ENCODE results near the gene HNRNPF.
A peak's percentile ranks its signal among the peaks of the same experiment; 100 is the strongest.
"Not testable (repeated sequence)": the region's sequence is repeated elsewhere in the genome, so short reads cannot be mapped to it uniquely, and the experiment has no call there.

HNRNPF gene

GRCh38 chr10:43408710-43409384 lies at the start of gene HNRNPF:
TSS of gene HNRNPF (minus strand) at chr10:43409186. CDS start at chr10:43387884, 21,302 bp downstream.
- peak; percentile 89 to 90 for DNase-seq

- DNase-seq = no peak
Observed at GRCh38 chr10:43458227-43458626, 49.2 kb upstream of the HNRNPF start.

GRCh38 chr10:43456561-43456960 lies 47.6 kb upstream of the HNRNPF start:
- DNase-seq = not testable (repeated sequence)

- not testable (repeated sequence) for DNase-seq
Observed at GRCh38 chr10:43454025-43454424, 45.0 kb upstream of the HNRNPF start.

- no peak for DNase-seq
Observed at GRCh38 chr10:43453266-43453831, 44.4 kb upstream of the HNRNPF start.

- DNase-seq = no peak
Observed at GRCh38 chr10:43452356-43452914, 43.4 kb upstream of the HNRNPF start.

GRCh38 chr10:43448742-43449141 lies 39.8 kb upstream of the HNRNPF start:
- DNase-seq = no peak

GRCh38 chr10:43446219-43447017 lies 37.4 kb upstream of the HNRNPF start:
- DNase-seq = not testable (repeated sequence)

GRCh38 chr10:43444897-43445466 lies 36.0 kb upstream of the HNRNPF start:
- DNase-seq = no peak

GRCh38 chr10:43444323-43444722 lies 35.3 kb upstream of the HNRNPF start:
- no peak for DNase-seq

- no peak for DNase-seq
Observed at GRCh38 chr10:43440463-43441134, 31.6 kb upstream of the HNRNPF start.

GRCh38 chr10:43437141-43437870 lies 28.3 kb upstream of the HNRNPF start:
- DNase-seq = no peak

GRCh38 chr10:43436291-43437140 lies 27.5 kb upstream of the HNRNPF start, which contains the start of gene ZNF487:
TSS of gene ZNF487 (plus strand) at chr10:43437111. CDS start at chr10:43475814, 38,703 bp downstream.
- peak; percentile 53 to 77 for DNase-seq

- no peak for DNase-seq
Observed at GRCh38 chr10:43430926-43431663, 22.1 kb upstream of the HNRNPF start.

GRCh38 chr10:43427166-43427825 lies 18.3 kb upstream of the HNRNPF start:
- DNase-seq = no peak

GRCh38 chr10:43426476-43426875 lies 17.5 kb upstream of the HNRNPF start:
- not testable (repeated sequence) for DNase-seq

- DNase-seq = no peak
Observed at GRCh38 chr10:43424416-43424815, 15.4 kb upstream of the HNRNPF start.

GRCh38 chr10:43421944-43422343 lies 13.0 kb upstream of the HNRNPF start:
- DNase-seq = not testable (repeated sequence)

GRCh38 chr10:43421519-43421918 lies 12.5 kb upstream of the HNRNPF start:
- DNase-seq = no peak

GRCh38 chr10:43421201-43421507 lies 12.2 kb upstream of the HNRNPF start:
- DNase-seq = no peak
